Measurements from ENCODE around the gene TSHZ1.

Gene TSHZ1

DNA sequence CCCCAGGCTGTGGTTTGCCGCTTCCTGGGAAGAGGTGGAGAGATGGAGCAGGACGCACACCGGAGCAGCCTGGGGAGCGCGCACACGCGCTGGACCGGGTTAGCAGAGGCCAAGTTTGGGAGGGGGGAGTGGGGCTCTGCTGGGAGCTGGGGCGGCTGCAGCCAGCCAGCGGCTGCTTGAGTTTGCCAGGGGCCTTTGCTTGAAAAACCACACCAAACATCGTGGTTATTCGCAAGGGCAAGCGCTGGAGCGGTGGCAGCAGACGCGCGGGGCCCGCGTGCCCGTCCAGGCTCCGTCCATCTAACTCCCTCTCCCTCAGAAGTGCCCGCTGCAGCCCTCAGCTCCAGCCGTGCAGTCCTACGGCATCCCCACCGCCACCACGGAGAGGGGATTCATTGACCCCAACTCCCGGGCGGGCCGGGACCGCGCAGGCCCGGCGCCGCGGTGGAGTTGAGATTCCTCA lies 6.3 kb upstream of the TSHZ1 start:
- Histone ChIP-seq H3K9me3 (ENCODE audit: low read length) (no peaks in the 10 kb centered on the region), H3F3A (ENCODE audit: insufficient read depth, low read length) (no peaks in the 10 kb centered on the region; the same call in 1 of the 2 replicates), H2AFZ (ENCODE audit: low read length) (no peak overlapping the region), H4K20me1 (ENCODE audit: insufficient read depth, low read length) (no peaks in the 10 kb centered on the region), H3K36me3 (ENCODE audit: insufficient read depth, low read length) (no peaks in the 10 kb centered on the region), H3K79me2 (ENCODE audit: insufficient read depth, low read length) (no peaks in the 10 kb centered on the region), H3K4me1 (ENCODE audit: insufficient read depth, low read length, severe bottlenecking) (peaks cover 12% of the 10 kb centered on the region), H3K27ac (ENCODE audit: low read depth, low read length, poor library complexity, severe bottlenecking) (no peak overlapping the region), H3K4me2 (ENCODE audit: low read length) (no peak overlapping the region), H3K4me3 (ENCODE audit: low read depth, low read length, poor library complexity, severe bottlenecking) (no peak overlapping the region), H3K27me3 (ENCODE audit: insufficient read depth, low read length) (0 out of 2 replicates have a peak, but pooled peaks cover 5% of the 10 kb centered on the region), H3K9ac (ENCODE audit: low read length) (no peak overlapping the region), H3K9me2 (ENCODE audit: low read depth, low read length) (no peaks in the 10 kb centered on the region)
- TF ChIP-seq CTCF (IDR thresholded peaks at IDR 0.05; ENCODE audit: low read length) (no peak), EZH2 (IDR thresholded peaks at IDR 0.05; ENCODE audit: borderline replicate concordance, low read length) (no peak)

DNA sequence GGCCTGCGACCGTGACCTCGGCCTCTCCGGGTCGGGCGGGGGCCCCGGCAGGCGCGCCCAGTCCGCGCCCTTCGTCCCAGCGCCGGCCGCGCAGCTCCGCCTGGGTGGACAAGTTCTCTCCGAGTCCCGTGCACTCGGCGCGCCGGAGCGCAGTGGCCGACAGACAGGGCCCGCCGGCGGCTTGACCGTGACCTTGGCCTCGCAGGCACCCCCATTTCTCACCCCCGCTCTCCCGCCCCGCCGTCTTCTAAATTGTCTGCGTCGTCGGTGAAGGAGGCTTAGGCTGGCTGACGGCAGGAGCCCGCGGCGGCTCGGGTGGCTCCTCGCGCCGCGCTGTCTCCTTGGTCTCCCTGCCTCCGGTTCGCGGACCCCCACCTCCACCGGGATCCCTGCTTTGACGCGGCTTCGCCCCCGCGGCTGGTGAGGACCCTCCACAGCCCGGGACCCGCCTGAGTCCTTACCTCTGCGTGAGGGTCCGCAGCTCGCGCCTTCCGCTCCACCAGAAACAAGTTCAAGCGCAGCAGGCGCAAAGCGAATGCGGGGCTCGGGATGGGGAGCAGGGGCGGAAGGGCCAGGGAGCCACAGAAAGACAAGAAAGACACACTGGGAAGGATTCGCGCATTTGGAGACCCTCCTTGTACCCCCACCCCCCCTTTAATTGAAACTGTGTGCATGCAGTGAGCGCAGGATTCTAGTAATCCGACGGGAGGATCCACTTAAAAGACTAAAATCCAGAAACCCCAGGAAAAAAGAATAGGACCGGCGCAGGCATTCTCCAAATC lies 5.7 kb upstream of the TSHZ1 start:
- no peaks in the 10 kb centered on the region for H4K20me1 ChIP-seq (ENCODE audit: insufficient read depth, low read length)
- H3K9ac ChIP-seq (ENCODE audit: low read length): no peak overlapping the region
- H3K36me3 ChIP-seq (ENCODE audit: insufficient read depth, low read length): no peaks in the 10 kb centered on the region
- no peak overlapping the region for H3K4me2 ChIP-seq (ENCODE audit: low read length)
- TF ChIP-seq CTCF (IDR thresholded peaks at IDR 0.05; ENCODE audit: low read length): no peak
- no peak for TF ChIP-seq EZH2 (IDR thresholded peaks at IDR 0.05; ENCODE audit: borderline replicate concordance, low read length)
- no peak overlapping the region for H3K4me3 ChIP-seq (ENCODE audit: low read depth, low read length, poor library complexity, severe bottlenecking)
- H3K79me2 ChIP-seq (ENCODE audit: insufficient read depth, low read length): no peaks in the 10 kb centered on the region
- peaks cover 15% of the 10 kb centered on the region for H3K4me1 ChIP-seq (ENCODE audit: insufficient read depth, low read length, severe bottlenecking)
- no peaks in the 10 kb centered on the region for H3K9me3 ChIP-seq (ENCODE audit: low read length)
- no peaks in the 10 kb centered on the region for H3K9me2 ChIP-seq (ENCODE audit: low read depth, low read length)
- no peak overlapping the region for H3K27ac ChIP-seq (ENCODE audit: low read depth, low read length, poor library complexity, severe bottlenecking)
- H3K27me3 ChIP-seq (ENCODE audit: insufficient read depth, low read length): 0 out of 2 replicates have a peak, but pooled peaks cover 5% of the 10 kb centered on the region
- H3F3A ChIP-seq (ENCODE audit: insufficient read depth, low read length): no peaks in the 10 kb centered on the region; the same call in 1 of the 2 replicates
- H2AFZ ChIP-seq (ENCODE audit: low read length): no peak overlapping the region

GRCh38 chr18:75205514-75206132 lies 5.0 kb upstream of the TSHZ1 start:
- Histone ChIP-seq H3K9ac (ENCODE audit: low read length) (no peak overlapping the region), H3K36me3 (ENCODE audit: insufficient read depth, low read length) (no peaks in the 10 kb centered on the region), H3F3A (ENCODE audit: insufficient read depth, low read length) (no peaks in the 10 kb centered on the region; the same call in 1 of the 2 replicates), H2AFZ (ENCODE audit: low read length) (no peak overlapping the region), H3K4me2 (ENCODE audit: low read length) (no peak overlapping the region), H3K27ac (ENCODE audit: low read depth, low read length, poor library complexity, severe bottlenecking) (no peak overlapping the region), H3K4me1 (ENCODE audit: insufficient read depth, low read length, severe bottlenecking) (peaks cover 22% of the 10 kb centered on the region), H3K9me2 (ENCODE audit: low read depth, low read length) (no peaks in the 10 kb centered on the region), H3K4me3 (ENCODE audit: low read depth, low read length, poor library complexity, severe bottlenecking) (no peak overlapping the region), H3K27me3 (ENCODE audit: insufficient read depth, low read length) (0 out of 2 replicates have a peak, but pooled peaks cover 5% of the 10 kb centered on the region), H3K79me2 (ENCODE audit: insufficient read depth, low read length) (no peaks in the 10 kb centered on the region), H4K20me1 (ENCODE audit: insufficient read depth, low read length) (no peaks in the 10 kb centered on the region), H3K9me3 (ENCODE audit: low read length) (no peaks in the 10 kb centered on the region)
- TF ChIP-seq EZH2 (IDR thresholded peaks at IDR 0.05; ENCODE audit: borderline replicate concordance, low read length) (no peak), CTCF (IDR thresholded peaks at IDR 0.05; ENCODE audit: low read length) (no peak)
